HFF-Myc (cell line): Measurements from ENCODE around the gene CMPK1.
A peak's percentile ranks its signal among the peaks of the same experiment; 100 is the strongest.

Source experiments
- DNase-seq: peaks from one replicate; pipeline ENCODE4 v3.0.0-alpha.2; 2011; ENCODE audit warnings: low read depth; ENCODE audit errors: extremely low read depth
- H3K4me3 ChIP-seq: replicated peaks from 2 replicates; pipeline ENCODE4 v1.5.1; 2011; ENCODE audit warnings: low read depth, mild to moderate bottlenecking, control low read depth, low read length
- TF ChIP-seq, protein P1 (sequence below): IDR thresholded peaks from 2 replicates; pipeline ENCODE4 v1.5.1; 2012; ENCODE audit warnings: mild to moderate bottlenecking, low read depth, low read length, control low read depth; ENCODE audit errors: missing control alignments

Gene CMPK1

DNA sequence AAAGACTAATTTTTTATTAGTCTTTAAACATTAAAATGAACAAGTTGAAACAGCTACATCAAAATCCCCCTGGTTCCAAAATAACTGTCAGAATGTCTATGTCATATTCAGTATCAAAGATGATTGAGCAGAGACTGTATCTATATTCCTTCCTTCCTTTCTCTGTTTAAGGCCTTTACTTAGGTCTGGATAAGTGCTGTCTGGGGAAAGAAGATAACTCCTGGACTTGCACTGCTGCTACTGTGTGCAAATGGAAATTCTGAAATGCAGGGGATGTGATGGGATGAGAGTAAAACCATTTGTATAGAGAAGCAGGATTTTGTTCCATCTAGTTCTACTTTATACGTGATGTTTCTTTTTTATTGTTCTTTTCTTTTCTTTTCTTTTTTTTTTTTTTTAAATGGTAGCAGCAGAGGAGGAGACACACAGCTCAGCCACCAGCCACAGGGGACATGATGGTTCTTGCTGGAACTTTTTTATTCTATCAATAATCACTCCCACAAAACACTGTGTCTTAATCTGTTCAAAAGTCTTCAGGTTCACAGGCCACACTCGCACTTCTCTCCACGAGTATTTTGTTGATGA, 48.9 kb downstream of the CMPK1 start:
- H3K4me3 ChIP-seq: no peak overlapping the region
- TF ChIP-seq, protein P1, sequence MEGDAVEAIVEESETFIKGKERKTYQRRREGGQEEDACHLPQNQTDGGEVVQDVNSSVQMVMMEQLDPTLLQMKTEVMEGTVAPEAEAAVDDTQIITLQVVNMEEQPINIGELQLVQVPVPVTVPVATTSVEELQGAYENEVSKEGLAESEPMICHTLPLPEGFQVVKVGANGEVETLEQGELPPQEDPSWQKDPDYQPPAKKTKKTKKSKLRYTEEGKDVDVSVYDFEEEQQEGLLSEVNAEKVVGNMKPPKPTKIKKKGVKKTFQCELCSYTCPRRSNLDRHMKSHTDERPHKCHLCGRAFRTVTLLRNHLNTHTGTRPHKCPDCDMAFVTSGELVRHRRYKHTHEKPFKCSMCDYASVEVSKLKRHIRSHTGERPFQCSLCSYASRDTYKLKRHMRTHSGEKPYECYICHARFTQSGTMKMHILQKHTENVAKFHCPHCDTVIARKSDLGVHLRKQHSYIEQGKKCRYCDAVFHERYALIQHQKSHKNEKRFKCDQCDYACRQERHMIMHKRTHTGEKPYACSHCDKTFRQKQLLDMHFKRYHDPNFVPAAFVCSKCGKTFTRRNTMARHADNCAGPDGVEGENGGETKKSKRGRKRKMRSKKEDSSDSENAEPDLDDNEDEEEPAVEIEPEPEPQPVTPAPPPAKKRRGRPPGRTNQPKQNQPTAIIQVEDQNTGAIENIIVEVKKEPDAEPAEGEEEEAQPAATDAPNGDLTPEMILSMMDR: no peak
- DNase-seq: no peak

DNA sequence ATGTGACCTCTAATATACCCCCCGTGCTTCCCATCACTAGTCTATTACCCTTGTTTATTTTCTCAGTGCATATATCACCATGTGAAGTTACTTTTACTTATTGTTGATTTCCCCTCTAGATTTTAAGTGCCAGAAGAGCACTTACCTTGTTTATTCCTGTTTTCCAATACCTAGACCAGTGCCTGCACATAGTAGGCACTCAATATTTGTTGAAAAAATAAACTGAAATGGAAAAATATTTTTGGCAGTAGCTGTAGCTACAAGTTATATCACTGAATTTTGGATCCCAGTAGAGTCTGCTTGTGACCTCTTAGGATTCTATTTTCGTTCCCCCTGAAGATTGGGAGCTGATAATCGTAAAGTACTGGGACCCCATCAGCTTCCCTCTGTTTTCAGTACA, 50.5 kb downstream of the CMPK1 start:
- TF ChIP-seq, protein P1: no peak
- no peak for DNase-seq
- no peak overlapping the region for H3K4me3 ChIP-seq

DNA sequence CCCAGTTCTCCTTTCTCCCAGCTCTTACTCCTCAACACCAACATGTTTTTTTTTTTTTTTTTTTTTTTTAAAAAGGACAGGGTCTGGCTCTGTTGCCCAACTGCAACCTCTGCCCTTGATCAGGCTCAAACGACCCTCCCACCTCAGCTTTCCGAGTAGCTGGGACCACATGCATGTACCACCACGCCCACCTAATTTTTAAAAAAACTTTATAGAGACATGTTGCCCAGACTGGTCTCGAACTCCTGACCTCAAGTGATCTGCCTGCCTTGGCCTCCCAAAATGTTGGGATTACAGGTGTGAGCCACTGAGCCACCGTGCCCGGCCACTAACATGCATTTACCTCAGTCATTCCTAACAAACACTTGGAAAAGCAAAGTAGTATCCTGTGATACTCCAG, 51.4 kb downstream of the CMPK1 start:
- no peak for DNase-seq
- TF ChIP-seq, protein P1: no peak
- no peak overlapping the region for H3K4me3 ChIP-seq

DNA sequence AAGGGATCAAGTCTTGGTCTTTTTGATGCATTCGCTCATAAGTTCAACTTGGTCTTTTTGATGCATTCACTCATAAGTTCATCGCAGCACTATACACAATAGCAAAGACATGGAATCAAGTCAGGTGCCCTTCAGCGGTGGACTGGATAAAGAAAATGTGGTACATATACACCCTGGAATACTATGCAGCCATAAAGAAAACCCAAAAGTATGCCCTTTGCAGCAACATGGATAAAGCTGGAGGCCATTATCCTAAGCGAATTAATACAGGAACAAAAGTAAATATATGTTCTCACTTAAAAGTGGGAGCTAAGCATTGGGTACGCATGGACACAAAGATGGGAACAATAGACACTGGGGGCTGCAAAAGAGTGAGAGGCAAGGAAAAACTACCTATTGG, 52.7 kb downstream of the CMPK1 start:
- no peak for DNase-seq
- no peak overlapping the region for H3K4me3 ChIP-seq
- TF ChIP-seq, protein P1: no peak

DNA sequence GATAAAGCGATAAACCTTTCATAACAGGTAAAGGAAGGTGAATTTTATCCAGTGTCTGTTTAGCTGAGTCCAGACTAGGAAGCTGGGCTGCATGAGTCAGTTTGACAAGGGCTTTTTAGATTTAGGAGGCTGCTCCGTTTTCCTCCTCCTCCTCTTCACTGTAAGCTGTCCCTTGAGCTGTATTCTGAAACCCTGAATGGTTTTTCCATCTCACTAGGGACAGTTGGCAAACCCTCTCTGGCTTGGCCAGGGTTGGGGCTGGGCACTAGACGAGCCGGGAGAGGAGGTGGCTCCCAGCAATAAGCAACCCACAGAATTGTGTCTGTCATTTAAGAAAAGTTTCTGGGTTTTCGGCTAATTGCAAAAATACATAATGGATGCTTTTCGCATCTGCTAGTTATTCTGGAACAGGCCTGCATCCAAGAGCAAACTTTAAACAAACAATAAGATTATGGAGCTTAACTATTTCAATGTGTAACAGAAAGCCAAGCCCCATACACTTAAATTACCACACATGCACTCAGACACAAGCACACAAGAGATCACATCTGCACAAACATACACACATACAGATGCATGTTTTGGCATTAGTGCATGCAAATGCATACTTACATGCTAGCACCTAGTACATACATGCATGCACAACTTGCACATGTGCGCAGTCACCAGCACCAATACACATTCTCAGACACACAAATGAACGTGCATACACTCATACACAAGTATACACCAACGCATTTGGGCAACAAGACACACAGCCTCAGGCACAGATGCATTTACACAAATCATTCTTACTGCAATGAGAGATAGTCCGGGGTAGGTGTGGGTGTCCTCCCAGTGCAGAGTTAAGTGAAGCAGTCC, 54.7 kb downstream of the CMPK1 start:
- no peak overlapping the region for H3K4me3 ChIP-seq
- TF ChIP-seq, protein P1: no peak
- DNase-seq: no peak

DNA sequence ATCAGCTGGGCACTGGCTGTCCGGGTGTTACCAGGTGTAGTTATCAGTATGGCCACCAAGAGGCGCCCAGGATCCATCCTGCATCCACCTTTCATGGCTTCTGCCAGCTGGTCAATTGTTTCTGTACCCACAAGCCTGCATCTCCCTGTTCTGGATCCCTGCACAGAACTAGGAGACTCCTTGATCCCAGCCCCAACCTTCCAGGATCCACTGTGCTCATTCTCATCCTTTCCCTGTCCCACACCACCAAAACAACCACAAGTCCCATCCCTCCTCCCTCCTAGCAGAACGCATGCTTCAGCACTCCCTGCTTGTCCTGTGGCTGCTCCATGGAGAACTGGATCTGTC, 55.3 kb downstream of the CMPK1 start:
- no peak overlapping the region for H3K4me3 ChIP-seq
- peak; percentile 47 for DNase-seq
- TF ChIP-seq, protein P1: peak; percentile 80
